ENCODE measurements around the gene KCTD7. TPM values are rescaled to one million over a fixed set of nuclear protein-coding genes. Genes with fewer than 3 reads are reported as not detected.
"Not testable (repeated sequence)": the region's sequence is repeated elsewhere in the genome, so short reads cannot be mapped to it uniquely, and the experiment has no call there.

Gene KCTD7
- total RNA-seq, 1 donor from 2014 or later: 5.0 TPM

GRCh38 chr7:66682350-66683093 is 53.8 kb downstream of the KCTD7 start:
- FAIRE-seq: no peak
- Histone ChIP-seq H3K4me3 (ENCODE audit: low read depth, low read length) (peak overlapping the region; percentile 97), H3K36me3 (ENCODE audit: control insufficient read depth, insufficient read depth, low read length) (no peaks in the 10 kb centered on the region), H3K27me3 (ENCODE audit: control insufficient read depth, insufficient read depth, low read length) (no peaks in the 10 kb centered on the region)
- TF ChIP-seq CTCF (IDR thresholded peaks at IDR 0.05; ENCODE audit: insufficient read depth, low read length, severe bottlenecking): no peak
- DNase-seq (ENCODE audit: low read depth): peak; percentile 33

- DNase-seq (ENCODE audit: low read depth): peak; percentile 58
- FAIRE-seq; H3K36me3 ChIP-seq (ENCODE audit: control insufficient read depth, insufficient read depth, low read length); H3K27me3 ChIP-seq (ENCODE audit: control insufficient read depth, insufficient read depth, low read length): not testable (repeated sequence)
- H3K4me3 ChIP-seq (ENCODE audit: low read depth, low read length): peak overlapping the region; percentile 97
These were observed 54.6 kb downstream of the KCTD7 start for GRCh38 chr7:66683094-66683769.

GRCh38 chr7:66683770-66684123 is 55.1 kb downstream of the KCTD7 start:
- Histone ChIP-seq H3K27me3 (ENCODE audit: control insufficient read depth, insufficient read depth, low read length) (no peaks in the 10 kb centered on the region), H3K36me3 (ENCODE audit: control insufficient read depth, insufficient read depth, low read length) (no peaks in the 10 kb centered on the region), H3K4me3 (ENCODE audit: low read depth, low read length) (no peak overlapping the region)
- DNase-seq (ENCODE audit: low read depth): no peak
- FAIRE-seq: no peak
- no peak for TF ChIP-seq CTCF (IDR thresholded peaks at IDR 0.05; ENCODE audit: insufficient read depth, low read length, severe bottlenecking)

- DNase-seq (ENCODE audit: low read depth); FAIRE-seq: not testable (repeated sequence)
These were observed 57.0 kb downstream of the KCTD7 start for GRCh38 chr7:66685663-66686062.

GRCh38 chr7:66687186-66687585 is 58.5 kb downstream of the KCTD7 start:
- no peak for FAIRE-seq
- Histone ChIP-seq H3K36me3 (ENCODE audit: control insufficient read depth, insufficient read depth, low read length) (peaks cover under 1% of the 10 kb centered on the region), H3K4me3 (ENCODE audit: low read depth, low read length) (no peak overlapping the region), H3K27me3 (ENCODE audit: control insufficient read depth, insufficient read depth, low read length) (no peaks in the 10 kb centered on the region)
- TF ChIP-seq CTCF (IDR thresholded peaks at IDR 0.05; ENCODE audit: insufficient read depth, low read length, severe bottlenecking): no peak
- no peak for DNase-seq (ENCODE audit: low read depth)

More at GRCh38 chr7:66685663-66686062, 57.0 kb downstream of the KCTD7 start:
- not testable (repeated sequence) for H3K36me3 ChIP-seq (ENCODE audit: control insufficient read depth, insufficient read depth, low read length); H3K27me3 ChIP-seq (ENCODE audit: control insufficient read depth, insufficient read depth, low read length); H3K4me3 ChIP-seq (ENCODE audit: low read depth, low read length)

- not testable (repeated sequence) for H3K27me3 ChIP-seq (ENCODE audit: control insufficient read depth, insufficient read depth, low read length); H3K36me3 ChIP-seq (ENCODE audit: control insufficient read depth, insufficient read depth, low read length); DNase-seq (ENCODE audit: low read depth); FAIRE-seq; H3K4me3 ChIP-seq (ENCODE audit: low read depth, low read length)
These were observed 59.0 kb downstream of the KCTD7 start for GRCh38 chr7:66687672-66688071.

GRCh38 chr7:66689081-66689480 is 60.4 kb downstream of the KCTD7 start:
- peaks cover 3% of the 10 kb centered on the region for H3K36me3 ChIP-seq (ENCODE audit: control insufficient read depth, insufficient read depth, low read length)

More at GRCh38 chr7:66689081-66689480, 60.4 kb downstream of the KCTD7 start:
- H3K27me3 ChIP-seq (ENCODE audit: control insufficient read depth, insufficient read depth, low read length): no peaks in the 10 kb centered on the region
- H3K4me3 ChIP-seq (ENCODE audit: low read depth, low read length): no peak overlapping the region
- TF ChIP-seq CTCF (IDR thresholded peaks at IDR 0.05; ENCODE audit: insufficient read depth, low read length, severe bottlenecking): no peak
- FAIRE-seq (no peak), DNase-seq (ENCODE audit: low read depth) (no peak)

All from bronchial epithelial cell (primary cell).